ENCODE data around the gene ABCC6. TPM values are rescaled to one million over a fixed set of nuclear protein-coding genes. Genes with fewer than 3 reads are reported as not detected.
"Not testable (repeated sequence)": the region's sequence is repeated elsewhere in the genome, so short reads cannot be mapped to it uniquely, and the experiment has no call there.

ABCC6 gene
- total RNA-seq, 1 experiment from 2014 or later, result not detected

- ChIA-PET CTCF (no interaction called here), POLR2A (ENCODE audit: low non-redundant PET) (no interaction called here)
- no peak overlapping the region for H3K27ac ChIP-seq (ENCODE audit: low read depth, low read length, poor library complexity, severe bottlenecking)
- no peaks in the 10 kb centered on the region for H3K9me3 ChIP-seq (ENCODE audit: low read depth, low read length, poor library complexity, severe bottlenecking)
- no peak for DNase-seq (ENCODE audit: low spot score)
- no peaks in the 10 kb centered on the region for H3K27me3 ChIP-seq (replicated peaks; ENCODE audit: insufficient read depth, low read depth, low read length, poor library complexity)
- no peaks in the 10 kb centered on the region for H3K4me1 ChIP-seq (ENCODE audit: insufficient read depth, low read length, poor library complexity, severe bottlenecking)
- no peak overlapping the region for H3K4me3 ChIP-seq (ENCODE audit: low read depth, low read length, poor library complexity, severe bottlenecking)
- no TSS peak for BruUV-seq (replicated peaks)
- TF ChIP-seq EZH2 (IDR thresholded peaks at IDR 0.05; ENCODE audit: borderline replicate concordance, low read depth, low read length, poor library complexity, severe bottlenecking), result no peak
- peak; percentile 51 for TF ChIP-seq CTCF (conservative IDR thresholded peaks at IDR 0.05; ENCODE audit: low read depth, low read length)
- no peaks in the 10 kb centered on the region for H3K36me3 ChIP-seq (ENCODE audit: insufficient read depth, low read length, poor library complexity, severe bottlenecking)
- intact Hi-C loops (cut with micrococcal nuclease; ENCODE audit: unreplicated experiment), result no loop called here
Measured at GRCh38 chr16:16183562-16183961, 39.7 kb downstream of the ABCC6 start.

GRCh38 chr16:16182918-16183317 is 40.4 kb downstream of the ABCC6 start:
- Histone ChIP-seq H3K36me3 (ENCODE audit: insufficient read depth, low read length, poor library complexity, severe bottlenecking) (no peaks in the 10 kb centered on the region), H3K4me1 (ENCODE audit: insufficient read depth, low read length, poor library complexity, severe bottlenecking) (no peaks in the 10 kb centered on the region), H3K27me3 (replicated peaks; ENCODE audit: insufficient read depth, low read depth, low read length, poor library complexity) (no peaks in the 10 kb centered on the region), H3K4me3 (ENCODE audit: low read depth, low read length, poor library complexity, severe bottlenecking) (no peak overlapping the region), H3K9me3 (ENCODE audit: low read depth, low read length, poor library complexity, severe bottlenecking) (no peaks in the 10 kb centered on the region), H3K27ac (ENCODE audit: low read depth, low read length, poor library complexity, severe bottlenecking) (no peak overlapping the region)
- POLR2A ChIA-PET (ENCODE audit: low non-redundant PET), result no interaction called here
- intact Hi-C loops (cut with micrococcal nuclease; ENCODE audit: unreplicated experiment), result no loop called here
- no TSS peak for BruUV-seq (replicated peaks)
- CTCF ChIA-PET, result no interaction called here
- no peak for DNase-seq (ENCODE audit: low spot score)
- TF ChIP-seq EZH2 (IDR thresholded peaks at IDR 0.05; ENCODE audit: borderline replicate concordance, low read depth, low read length, poor library complexity, severe bottlenecking), result no peak
- TF ChIP-seq CTCF (conservative IDR thresholded peaks at IDR 0.05; ENCODE audit: low read depth, low read length), result no peak

DNA sequence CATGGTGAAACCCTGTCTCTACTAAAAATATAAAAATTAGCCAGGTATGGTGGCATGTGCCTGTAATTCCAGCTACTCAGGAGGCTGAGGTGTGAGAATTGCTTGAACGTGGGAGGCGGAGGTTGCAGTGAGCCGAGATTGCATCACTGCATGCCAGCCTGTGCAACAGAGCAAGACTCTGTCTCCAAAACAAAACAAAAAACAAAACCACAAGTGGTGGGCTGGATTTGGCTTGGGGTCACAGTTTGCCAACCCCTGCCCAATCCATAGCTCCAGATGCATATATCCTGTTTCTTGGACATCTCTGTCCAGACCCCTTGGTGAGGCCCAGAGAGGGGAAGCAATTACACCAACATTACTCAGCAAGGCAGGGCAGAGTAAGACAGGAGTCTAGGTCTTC is 41.5 kb downstream of the ABCC6 start:
- POLR2A ChIA-PET (ENCODE audit: low non-redundant PET); H3K4me1 ChIP-seq (ENCODE audit: insufficient read depth, low read length, poor library complexity, severe bottlenecking); BruUV-seq (replicated peaks); H3K27me3 ChIP-seq (replicated peaks; ENCODE audit: insufficient read depth, low read depth, low read length, poor library complexity); CTCF ChIA-PET; H3K27ac ChIP-seq (ENCODE audit: low read depth, low read length, poor library complexity, severe bottlenecking); H3K4me3 ChIP-seq (ENCODE audit: low read depth, low read length, poor library complexity, severe bottlenecking); intact Hi-C loops (cut with micrococcal nuclease; ENCODE audit: unreplicated experiment); DNase-seq (ENCODE audit: low spot score); H3K36me3 ChIP-seq (ENCODE audit: insufficient read depth, low read length, poor library complexity, severe bottlenecking); H3K9me3 ChIP-seq (ENCODE audit: low read depth, low read length, poor library complexity, severe bottlenecking): not testable (repeated sequence)

GRCh38 chr16:16178455-16179162 is 44.7 kb downstream of the ABCC6 start:
- POLR2A ChIA-PET (ENCODE audit: low non-redundant PET), result no interaction called here
- no peak for DNase-seq (ENCODE audit: low spot score)

More at GRCh38 chr16:16178455-16179162, 44.7 kb downstream of the ABCC6 start:
- CTCF ChIA-PET, result no interaction called here
- no TSS peak for BruUV-seq (replicated peaks)
- Histone ChIP-seq H3K4me3 (ENCODE audit: low read depth, low read length, poor library complexity, severe bottlenecking) (no peak overlapping the region), H3K36me3 (ENCODE audit: insufficient read depth, low read length, poor library complexity, severe bottlenecking) (no peaks in the 10 kb centered on the region), H3K27ac (ENCODE audit: low read depth, low read length, poor library complexity, severe bottlenecking) (no peak overlapping the region), H3K4me1 (ENCODE audit: insufficient read depth, low read length, poor library complexity, severe bottlenecking) (no peaks in the 10 kb centered on the region), H3K27me3 (replicated peaks; ENCODE audit: insufficient read depth, low read depth, low read length, poor library complexity) (no peaks in the 10 kb centered on the region), H3K9me3 (ENCODE audit: low read depth, low read length, poor library complexity, severe bottlenecking) (no peaks in the 10 kb centered on the region)
- TF ChIP-seq EZH2 (IDR thresholded peaks at IDR 0.05; ENCODE audit: borderline replicate concordance, low read depth, low read length, poor library complexity, severe bottlenecking), result no peak
- TF ChIP-seq CTCF (conservative IDR thresholded peaks at IDR 0.05; ENCODE audit: low read depth, low read length), result no peak
- intact Hi-C loops (cut with micrococcal nuclease; ENCODE audit: unreplicated experiment), result no loop called here
